ENCODE measurements around the gene TMEM130.
"Not testable (repeated sequence)": the region's sequence is repeated elsewhere in the genome, so short reads cannot be mapped to it uniquely, and the experiment has no call there.

The TMEM130 gene

DNA sequence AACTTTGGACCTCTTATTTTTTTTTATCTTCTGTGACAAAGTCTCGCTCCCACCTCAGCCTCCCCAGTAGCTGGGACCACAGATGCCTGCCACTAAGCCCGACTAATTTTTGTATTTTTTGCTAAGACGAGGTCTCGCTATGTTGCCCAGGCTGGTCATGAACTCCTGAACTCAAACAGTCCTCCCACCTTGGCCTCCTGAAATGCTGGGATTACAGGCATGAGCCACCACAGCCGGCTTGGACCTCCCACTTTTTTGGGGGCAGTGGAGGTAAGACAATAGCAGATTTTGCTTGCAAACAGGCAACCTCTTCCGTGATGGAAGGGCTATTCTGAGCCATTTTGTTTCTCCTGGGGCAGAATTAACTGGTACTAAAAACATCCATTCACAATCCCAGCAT, 7.3 kb upstream of the TMEM130 start:
- no peak for DNase-seq (ENCODE audit: low spot score)

DNA sequence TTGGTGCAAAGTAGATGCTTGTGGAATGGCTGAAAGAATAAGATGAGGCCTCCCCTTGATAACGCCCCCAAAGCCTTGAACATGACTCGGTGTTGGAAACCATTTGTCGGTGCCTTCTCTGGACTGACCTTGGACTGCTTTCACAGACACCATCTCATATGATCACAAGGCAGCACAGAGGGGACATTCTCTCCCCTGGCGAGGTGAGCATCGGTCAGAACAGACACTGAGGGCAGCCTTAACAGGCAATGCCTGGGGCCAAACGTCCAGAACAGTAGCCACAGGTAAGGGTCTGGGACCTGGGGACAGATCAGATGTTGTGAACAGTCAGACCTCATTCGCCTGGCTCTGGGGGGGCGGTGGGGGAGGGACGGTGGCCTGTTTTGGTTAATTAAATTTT, 5.7 kb upstream of the TMEM130 start:
- no peak for DNase-seq (ENCODE audit: low spot score)

GRCh38 chr7:98874942-98875341, 5.1 kb upstream of the TMEM130 start:
- DNase-seq (ENCODE audit: low spot score), result no peak

- DNase-seq (ENCODE audit: low spot score), result not testable (repeated sequence)
These were observed 3.8 kb upstream of the TMEM130 start for GRCh38 chr7:98873610-98874009.

- peak; percentile 15 for DNase-seq (ENCODE audit: low spot score)
These were observed 2.6 kb upstream of the TMEM130 start for GRCh38 chr7:98872328-98872924.

DNA sequence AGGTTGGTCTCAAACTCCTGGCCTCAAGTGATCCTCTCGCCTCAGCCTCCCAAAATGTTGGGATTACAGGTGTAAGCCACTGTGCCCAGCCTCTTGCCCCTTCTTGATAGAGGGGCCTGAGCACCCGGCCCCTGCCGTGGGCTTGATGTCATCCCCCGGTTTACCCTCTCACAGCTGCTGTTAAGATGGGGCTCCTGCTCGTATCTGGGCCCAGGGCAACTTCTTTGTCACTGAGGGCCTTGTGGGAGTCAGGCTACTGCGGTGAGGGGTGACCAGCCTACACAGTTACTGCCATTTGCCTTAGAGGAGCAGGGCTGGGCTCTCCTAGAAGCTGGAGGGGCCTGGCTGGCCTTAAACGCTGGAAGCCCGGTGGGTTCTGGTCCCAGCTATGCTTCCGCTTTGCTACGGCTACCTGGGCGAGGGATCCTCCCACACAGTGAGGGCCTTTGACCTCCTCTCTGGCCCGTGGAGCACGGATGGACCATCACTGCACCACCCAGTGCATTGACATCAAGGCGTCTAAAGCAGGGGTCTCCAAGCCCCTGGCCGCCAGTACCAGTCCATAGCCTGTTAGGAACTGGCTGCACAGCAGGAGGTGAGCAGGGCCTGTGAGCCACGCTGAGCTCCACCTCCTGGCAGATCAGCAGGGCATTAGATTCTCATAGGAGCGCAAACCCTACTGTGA, 1.1 kb upstream of the TMEM130 start:
- no peak for DNase-seq (ENCODE audit: low spot score)

DNA sequence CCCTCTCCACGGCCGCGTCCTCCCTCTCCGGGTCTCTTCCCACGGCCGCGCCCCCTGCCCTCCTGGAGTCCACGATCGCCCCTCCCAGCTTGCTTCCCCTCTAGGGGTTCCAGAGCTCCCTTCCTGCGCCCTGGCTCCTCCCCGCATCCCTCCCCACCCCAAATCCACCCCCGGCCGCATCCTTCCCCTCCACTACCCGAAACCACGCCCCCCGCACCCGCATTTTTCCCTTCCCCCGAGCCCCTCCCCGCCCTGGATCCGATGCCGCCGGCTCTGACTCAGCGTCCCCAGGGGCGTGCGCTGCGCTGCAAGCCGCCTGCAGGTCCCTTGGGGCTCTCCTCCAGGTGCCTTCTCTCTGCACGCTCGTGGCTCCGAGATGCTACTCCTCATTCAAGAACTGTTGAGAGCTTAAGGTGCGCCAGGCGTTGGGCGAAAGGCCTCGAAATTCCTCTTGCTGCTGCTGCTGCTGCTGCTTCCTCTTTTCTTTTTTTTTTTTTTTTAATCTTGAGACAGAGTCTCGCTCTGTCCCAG, 372 bp upstream of the TMEM130 start:
- DNase-seq (ENCODE audit: low spot score), result peak; percentile 61

- DNase-seq (ENCODE audit: low spot score), result no peak
These were observed 702 bp downstream of the TMEM130 start for GRCh38 chr7:98869027-98869596.

DNA sequence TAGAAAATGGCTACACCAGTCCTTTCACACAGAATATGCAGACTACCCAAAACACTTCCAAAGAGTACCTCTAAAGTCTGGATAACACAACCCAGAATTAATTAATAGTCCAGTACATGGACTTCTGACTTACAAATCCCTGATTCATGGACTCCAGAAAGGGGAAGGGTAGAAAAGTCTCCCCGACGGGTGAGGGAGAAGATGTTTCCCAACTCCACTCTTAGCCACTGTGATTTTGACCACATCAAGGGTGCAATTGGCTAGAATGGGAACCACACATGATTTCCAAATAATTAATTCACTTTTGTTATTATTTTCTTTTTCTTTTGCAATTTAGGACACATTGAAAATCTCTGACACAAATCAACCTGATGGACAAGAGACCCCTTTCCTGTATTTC, 1.4 kb downstream of the TMEM130 start:
- no peak for DNase-seq (ENCODE audit: low spot score)

- DNase-seq (ENCODE audit: low spot score), result no peak
These were observed 3.0 kb downstream of the TMEM130 start for GRCh38 chr7:98866765-98867164.

DNA sequence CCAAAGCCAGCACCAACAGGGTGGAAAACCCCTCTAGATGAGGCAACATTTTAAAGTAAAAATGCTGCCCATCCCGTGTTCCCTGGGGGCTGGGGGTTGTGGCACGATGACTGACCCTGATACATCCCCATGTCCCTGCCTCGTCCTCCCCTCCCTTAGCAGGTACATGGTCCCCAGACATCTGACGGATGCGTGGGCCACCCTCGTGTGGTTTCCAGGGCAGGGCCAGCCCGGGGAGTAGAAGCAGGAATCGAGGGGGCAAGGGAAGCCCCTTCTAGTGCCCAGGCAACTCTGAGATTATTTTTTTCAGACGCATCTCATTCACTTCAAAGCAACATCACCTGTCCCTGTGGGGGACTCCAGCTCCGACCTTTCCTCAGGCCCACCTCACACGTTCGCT, 3.5 kb downstream of the TMEM130 start:
- DNase-seq (ENCODE audit: low spot score), result no peak

GRCh38 chr7:98864731-98865453, 4.9 kb downstream of the TMEM130 start:
- DNase-seq (ENCODE audit: low spot score), result no peak

DNA sequence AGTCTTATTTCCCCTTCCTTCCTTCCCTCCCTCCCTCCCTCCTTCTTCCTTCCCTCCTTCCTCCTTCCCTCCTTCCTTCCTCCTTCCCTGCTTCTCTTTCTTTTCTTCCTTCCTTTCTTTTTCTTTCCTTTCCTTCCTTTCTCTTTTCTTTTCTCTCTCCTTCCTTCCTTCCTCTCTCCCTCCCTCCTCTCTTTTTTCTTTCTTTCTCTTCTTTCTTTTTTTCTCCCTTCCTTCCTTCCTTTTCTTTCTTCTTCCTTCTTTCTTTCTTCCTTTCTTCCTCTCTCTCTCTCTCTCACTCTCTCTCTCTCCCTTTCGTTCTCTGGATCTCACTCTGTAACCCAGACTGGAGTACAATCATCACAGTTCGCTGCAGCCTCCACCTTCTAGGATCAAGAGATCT, 6.2 kb downstream of the TMEM130 start:
- DNase-seq (ENCODE audit: low spot score), result no peak

DNA sequence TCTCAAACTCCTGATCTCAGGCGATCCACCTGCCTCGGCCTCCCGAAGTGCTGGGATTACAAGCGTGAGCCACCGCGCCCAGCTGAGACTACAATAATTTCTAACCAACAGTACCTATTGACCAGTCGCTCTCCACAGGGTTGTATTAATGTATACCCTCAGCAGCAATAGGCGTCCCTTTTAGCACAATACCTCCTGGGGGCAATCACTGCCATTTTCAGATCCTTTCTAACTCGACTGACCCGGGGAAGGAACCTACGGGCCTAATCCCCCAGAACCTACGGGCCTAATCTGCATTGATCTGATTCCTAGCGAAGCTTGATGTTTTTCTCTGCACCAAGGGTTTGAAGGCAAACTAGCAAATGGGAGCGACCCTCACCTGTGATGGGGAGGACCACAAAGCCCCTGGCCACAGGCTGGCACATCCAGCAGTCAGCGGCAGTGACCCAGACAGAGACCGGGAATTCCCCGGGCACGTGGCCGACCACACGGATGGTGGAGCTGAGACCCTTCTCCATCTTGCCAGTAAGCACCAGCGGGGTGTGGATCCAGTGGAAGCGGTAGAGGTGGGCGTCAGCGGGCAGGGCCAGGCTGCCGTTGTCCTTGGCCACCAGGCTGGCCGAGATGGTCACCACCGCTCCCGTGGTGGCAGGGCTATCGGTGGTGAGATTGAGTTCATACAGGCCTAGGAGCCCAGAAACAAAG, 6.9 kb downstream of the TMEM130 start:
- DNase-seq (ENCODE audit: low spot score), result no peak

DNA sequence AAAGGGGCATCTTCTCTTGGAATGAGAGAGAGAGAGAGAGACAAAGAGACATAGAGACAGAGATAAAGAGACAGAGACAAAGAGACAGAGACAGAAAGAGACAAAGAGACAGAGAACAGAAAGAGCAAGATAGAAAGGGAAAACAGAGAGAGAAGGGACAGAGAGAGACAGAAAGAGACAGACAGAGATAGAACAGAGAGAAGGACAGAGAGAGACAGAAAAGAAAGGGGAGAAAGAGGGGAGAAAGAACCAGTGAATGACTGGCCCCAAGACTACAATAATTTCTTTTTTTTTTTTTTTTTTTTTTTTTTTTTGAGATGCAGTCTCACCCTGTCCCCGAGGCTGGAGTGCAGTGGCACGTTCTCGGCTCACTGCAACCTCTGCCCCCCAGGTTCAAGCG, 7.6 kb downstream of the TMEM130 start:
- DNase-seq (ENCODE audit: low spot score), result no peak

DNA sequence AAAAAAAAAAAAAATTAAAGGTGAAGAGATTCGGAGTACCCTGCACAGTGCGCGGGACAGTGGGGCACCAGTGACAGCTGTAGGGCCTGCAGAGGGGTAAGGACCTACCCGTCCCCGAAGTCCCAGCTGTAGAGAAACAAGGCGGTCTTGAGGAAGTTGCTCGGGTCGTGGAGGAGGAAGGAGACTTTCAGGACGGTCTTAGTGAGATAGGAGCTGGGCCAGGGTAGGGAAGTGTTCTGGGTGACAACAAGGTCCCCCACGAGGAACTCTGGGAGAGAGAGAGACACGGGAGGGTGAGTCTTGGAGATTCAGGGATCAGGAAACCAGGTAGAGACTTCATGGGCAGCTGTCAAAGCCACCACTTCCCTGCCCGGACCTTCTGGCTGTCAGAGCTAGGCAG, 9.7 kb downstream of the TMEM130 start:
- DNase-seq (ENCODE audit: low spot score), result no peak

DNA sequence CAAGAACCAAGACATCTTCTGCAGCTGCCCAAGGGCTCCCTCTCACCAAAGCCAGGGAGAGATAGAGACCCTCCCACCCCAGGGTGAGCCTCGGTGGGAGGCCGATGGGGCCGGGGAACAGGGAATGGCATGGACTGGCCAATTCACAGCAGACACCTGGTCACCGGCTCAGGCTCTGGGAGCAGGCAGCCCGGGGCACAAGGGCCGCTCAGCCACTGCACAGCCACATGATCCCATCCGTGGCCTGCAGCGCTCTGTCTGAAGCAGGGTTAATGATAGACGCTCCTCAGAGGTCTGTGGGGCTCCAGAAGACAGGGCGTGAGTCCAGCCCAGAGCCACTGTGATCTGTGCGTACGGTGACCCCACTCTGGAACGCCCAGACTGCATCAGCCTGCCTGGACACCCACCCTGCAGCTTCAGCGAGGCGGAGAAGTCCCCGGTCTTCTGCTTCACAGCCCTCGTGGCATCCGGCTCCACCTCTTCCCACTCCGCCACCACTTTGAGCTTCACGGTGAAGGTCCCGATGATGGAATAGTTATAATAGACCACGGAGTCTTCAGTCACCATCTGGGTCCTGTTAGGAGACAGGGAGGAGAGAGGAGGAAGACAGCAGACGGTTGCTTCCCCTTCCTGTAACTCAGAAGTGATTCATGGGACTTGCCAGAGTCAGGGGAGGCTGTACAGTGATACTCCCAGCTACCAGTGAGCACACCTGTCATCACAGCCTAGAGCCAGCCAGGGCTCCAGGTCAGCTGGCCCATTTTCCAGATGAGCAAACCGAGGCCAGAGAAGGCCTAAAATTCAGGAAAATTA, 14.0 kb downstream of the TMEM130 start:
- DNase-seq (ENCODE audit: low spot score), result no peak

DNA sequence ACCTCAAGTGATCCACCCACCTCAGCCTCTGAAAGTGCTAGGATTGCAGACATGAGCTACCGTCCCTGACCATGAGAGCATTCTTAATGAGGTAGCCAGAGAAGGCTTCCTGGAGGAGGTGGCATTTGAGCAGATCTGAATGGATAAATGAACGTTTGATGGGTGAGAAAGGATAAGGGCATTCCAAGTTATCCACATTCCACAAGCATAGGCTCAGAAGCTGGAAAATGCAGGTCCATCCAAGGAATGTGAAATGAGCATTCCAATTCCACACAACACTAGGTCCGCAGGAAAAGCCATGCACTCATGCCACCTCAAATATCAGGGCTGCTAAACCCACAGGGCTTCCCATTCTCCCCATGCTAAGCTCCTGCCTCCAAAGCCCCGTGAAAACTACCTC, 17.0 kb downstream of the TMEM130 start:
- DNase-seq (ENCODE audit: low spot score), result no peak

DNA sequence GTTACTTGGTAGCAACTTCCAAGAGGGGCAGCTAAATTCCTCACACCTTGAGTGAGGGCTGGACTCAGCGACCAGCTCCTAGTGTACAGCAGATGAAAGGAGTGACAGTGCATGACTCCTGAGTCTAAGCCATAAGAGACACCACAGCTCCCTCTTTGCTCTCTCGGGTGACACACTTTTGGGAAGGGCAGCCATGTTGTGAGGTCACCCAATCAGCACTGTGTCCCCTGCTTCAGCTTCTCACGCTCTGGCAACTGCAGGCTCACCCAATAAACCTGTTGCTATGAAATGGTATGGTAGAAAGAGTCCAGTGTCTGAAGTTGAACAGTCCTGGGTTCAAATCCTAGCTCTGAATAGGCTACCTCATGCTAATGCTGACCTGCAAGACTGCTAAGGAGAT, 20.9 kb downstream of the TMEM130 start:
- no peak for DNase-seq (ENCODE audit: low spot score)

- not testable (repeated sequence) for DNase-seq (ENCODE audit: low spot score)
These were observed 27.3 kb downstream of the TMEM130 start for GRCh38 chr7:98842552-98842951.
